Measurements from ENCODE around the gene POLR1G.

- TF ChIP-seq CTCF (IDR thresholded peaks at IDR 0.05) (no peak), POLR2A (IDR thresholded peaks at IDR 0.05) (no peak), EP300 (IDR thresholded peaks at IDR 0.05) (no peak), POLR2AphosphoS5 (IDR thresholded peaks at IDR 0.05) (no peak)
Observed at GRCh38 chr19:45403272-45403671, 3.2 kb upstream of the POLR1G start.

All from gastroesophageal sphincter (tissue), 3 donors.